Brain microvascular endothelial cell (primary cell): ENCODE measurements around the gene DDX39A.
"Not testable (repeated sequence)": the region's sequence is repeated elsewhere in the genome, so short reads cannot be mapped to it uniquely, and the experiment has no call there.

Source experiments
- DNase-seq: peaks from one replicate; pipeline ENCODE4 v3.0.0-alpha.2; 2020
- H3K27ac ChIP-seq: fragments of 250-450 bp; sonication (Bioruptor Pico); 2 replicates; pipeline ENCODE4 v1.5.1; 2020; ENCODE audit warnings: mild to moderate bottlenecking, moderate library complexity
- H3K27me3 ChIP-seq: fragments of 250-450 bp; sonication (Bioruptor Pico); replicated peaks from 2 replicates; pipeline ENCODE4 v1.5.1; 2020; ENCODE audit warnings: mild to moderate bottlenecking
- H3K36me3 ChIP-seq: fragments of 250-450 bp; sonication (Bioruptor Pico); replicated peaks from 2 replicates; pipeline ENCODE4 v1.5.1; 2020; ENCODE audit warnings: mild to moderate bottlenecking
- H3K4me3 ChIP-seq: 2 replicates; pipeline ENCODE4 v1.5.1; 2011; ENCODE audit warnings: low read depth, mild to moderate bottlenecking, control low read depth, low read length, moderate library complexity
- CTCF ChIP-seq: IDR thresholded peaks from 2 replicates; pipeline ENCODE4 v1.5.1; 2011; ENCODE audit warnings: low read depth, mild to moderate bottlenecking, moderate library complexity, low read length, control low read depth, inconsistent platforms; ENCODE audit errors: missing control alignments
- in situ Hi-C: cut with HindIII; loops from 2 replicates; pipeline ENCODE4 v1.10.0; 2017; ENCODE audit warnings: low sequenced_read_pairs, low pct_ligation_motif_present

DDX39A gene

GRCh38 chr19:14405380-14405757 lies 13.8 kb downstream of the DDX39A start:
- no peak for TF ChIP-seq CTCF
- DNase-seq, result no peak
- Histone ChIP-seq H3K27me3 (no peaks in the 10 kb centered on the region), H3K27ac (no peak overlapping the region), H3K36me3 (peaks cover 71% of the 10 kb centered on the region), H3K4me3 (no peak overlapping the region)
- in situ Hi-C loops, result no loop called here

GRCh38 chr19:14404312-14404711 lies 14.8 kb downstream of the DDX39A start:
- TF ChIP-seq CTCF, result no peak
- no peak overlapping the region for H3K27ac ChIP-seq
- DNase-seq, result no peak
- no peak overlapping the region for H3K4me3 ChIP-seq
- in situ Hi-C loops, result no loop called here
- H3K27me3 ChIP-seq, result no peaks in the 10 kb centered on the region
- H3K36me3 ChIP-seq, result peaks cover 62% of the 10 kb centered on the region

GRCh38 chr19:14403145-14403930 lies 15.8 kb downstream of the DDX39A start:
- DNase-seq, H3K27me3 ChIP-seq, in situ Hi-C loops, H3K4me3 ChIP-seq, H3K27ac ChIP-seq: not testable (repeated sequence)
- peaks cover 52% of the 10 kb centered on the region for H3K36me3 ChIP-seq

- Histone ChIP-seq H3K27ac (peak overlapping the region; percentile 58), H3K27me3 (no peaks in the 10 kb centered on the region), H3K4me3 (no peak overlapping the region), H3K36me3 (peaks cover 47% of the 10 kb centered on the region)
- peak; percentile 91 for DNase-seq
- in situ Hi-C loops, result no loop called here
- no peak for TF ChIP-seq CTCF
Measured at GRCh38 chr19:14402332-14403144, 16.6 kb downstream of the DDX39A start.

GRCh38 chr19:14401468-14402195 lies 17.5 kb downstream of the DDX39A start:
- Histone ChIP-seq H3K27ac (peak overlapping the region; percentile 58), H3K36me3 (peaks cover 38% of the 10 kb centered on the region), H3K27me3 (no peaks in the 10 kb centered on the region), H3K4me3 (no peak overlapping the region)
- no peak for TF ChIP-seq CTCF
- in situ Hi-C loops, result no loop called here
- no peak for DNase-seq

GRCh38 chr19:14400951-14401431 lies 18.1 kb downstream of the DDX39A start:
- DNase-seq, result peak; percentile 52
- Histone ChIP-seq H3K36me3 (peaks cover 37% of the 10 kb centered on the region), H3K27me3 (no peaks in the 10 kb centered on the region), H3K27ac (peak overlapping the region; percentile 58), H3K4me3 (no peak overlapping the region)
- in situ Hi-C loops, result no loop called here
- TF ChIP-seq CTCF, result no peak

GRCh38 chr19:14397168-14397567 lies 22.0 kb downstream of the DDX39A start:
- DNase-seq, H3K4me3 ChIP-seq, H3K27me3 ChIP-seq, H3K27ac ChIP-seq, in situ Hi-C loops: not testable (repeated sequence)
- peaks cover 40% of the 10 kb centered on the region for H3K36me3 ChIP-seq

GRCh38 chr19:14396730-14397129 lies 22.4 kb downstream of the DDX39A start:
- in situ Hi-C loops, H3K4me3 ChIP-seq, H3K27me3 ChIP-seq, H3K27ac ChIP-seq, DNase-seq: not testable (repeated sequence)
- peaks cover 41% of the 10 kb centered on the region for H3K36me3 ChIP-seq
